Measurements from ENCODE around the gene RANBP9.

The RANBP9 gene

DNA sequence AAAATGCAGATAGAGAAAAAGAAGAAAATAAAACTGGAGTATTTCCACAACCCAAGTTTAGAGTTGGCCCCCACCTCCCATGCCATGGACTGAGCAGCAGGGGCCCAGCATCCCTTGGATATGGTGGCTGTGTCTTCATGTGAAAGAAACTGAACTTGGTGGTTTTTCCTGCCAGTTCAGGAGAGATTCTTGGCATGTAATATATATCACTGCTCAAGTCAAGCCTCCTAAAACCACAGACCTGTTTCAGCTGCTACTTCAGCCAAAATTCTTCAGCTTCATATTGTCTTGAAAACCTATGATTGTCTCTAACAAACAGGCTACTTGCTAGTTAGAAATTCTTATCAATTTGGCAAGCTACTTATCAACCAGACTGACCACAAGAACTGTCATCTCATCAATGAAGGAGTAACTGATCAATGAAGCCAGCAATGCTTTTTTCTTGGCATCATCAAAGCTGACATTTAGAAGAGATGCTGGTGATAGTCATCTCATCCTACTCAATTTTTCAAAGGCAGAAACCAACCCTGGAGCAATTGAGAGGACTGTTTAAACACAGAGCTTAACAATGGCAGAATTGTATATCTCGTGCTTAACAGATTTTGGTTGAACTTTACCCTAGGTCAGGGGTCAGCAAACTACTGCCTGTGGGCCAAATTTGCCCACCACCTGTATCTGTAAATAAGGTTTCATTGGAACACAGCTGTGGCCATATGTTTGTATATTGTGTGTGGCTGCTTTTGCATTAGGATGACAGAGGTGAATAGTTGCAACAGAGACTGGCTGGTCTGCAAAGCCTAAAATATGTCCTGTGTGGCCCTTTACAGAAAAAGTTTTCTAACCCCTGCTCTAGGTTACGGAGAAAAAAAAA is 106.9 kb downstream of the RANBP9 start:
- DNase-seq (ENCODE audit: low read depth in 2 of 2, low spot score in 1 of 2), result no peak

DNA sequence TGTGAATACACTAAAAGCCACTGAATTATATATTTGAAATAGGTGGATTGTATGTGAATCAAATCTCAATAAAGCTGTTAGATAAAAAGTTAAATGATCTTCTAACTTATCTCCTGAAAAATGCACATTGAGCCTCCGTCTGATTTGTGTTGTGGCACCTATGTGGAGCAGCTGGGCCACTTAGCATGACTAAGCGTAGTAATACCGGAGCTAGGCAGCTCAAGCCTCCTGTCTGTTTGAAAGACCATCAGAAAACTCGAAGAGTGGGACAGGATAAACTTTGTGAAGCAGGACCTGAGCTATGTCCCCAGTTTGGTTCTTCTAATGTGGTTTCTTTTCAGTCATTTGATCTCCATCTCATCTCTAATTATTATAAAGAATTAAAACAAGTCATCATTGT is 107.5 kb downstream of the RANBP9 start:
- DNase-seq (ENCODE audit: low read depth in 2 of 2, low spot score in 1 of 2), result no peak

DNA sequence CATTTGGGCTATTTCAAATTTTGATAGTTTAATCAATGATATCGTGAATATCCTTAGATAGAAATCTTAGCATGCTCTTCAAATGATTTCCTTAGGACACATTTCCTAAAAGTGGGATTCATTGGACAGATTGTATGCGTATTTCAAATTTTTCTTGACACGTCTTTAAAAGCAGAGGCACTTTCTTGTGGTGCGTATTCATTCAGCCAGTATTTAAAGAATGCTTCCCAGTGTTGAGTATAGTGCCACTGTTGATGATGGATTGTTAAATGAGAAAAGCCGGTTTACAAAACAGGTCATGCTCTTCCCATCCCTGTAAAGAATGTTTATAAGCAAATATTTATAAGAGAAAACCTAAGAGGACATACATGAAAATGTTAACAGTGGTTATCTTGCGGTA is 111.6 kb downstream of the RANBP9 start:
- DNase-seq (ENCODE audit: low read depth in 2 of 2, low spot score in 1 of 2), result no peak

DNA sequence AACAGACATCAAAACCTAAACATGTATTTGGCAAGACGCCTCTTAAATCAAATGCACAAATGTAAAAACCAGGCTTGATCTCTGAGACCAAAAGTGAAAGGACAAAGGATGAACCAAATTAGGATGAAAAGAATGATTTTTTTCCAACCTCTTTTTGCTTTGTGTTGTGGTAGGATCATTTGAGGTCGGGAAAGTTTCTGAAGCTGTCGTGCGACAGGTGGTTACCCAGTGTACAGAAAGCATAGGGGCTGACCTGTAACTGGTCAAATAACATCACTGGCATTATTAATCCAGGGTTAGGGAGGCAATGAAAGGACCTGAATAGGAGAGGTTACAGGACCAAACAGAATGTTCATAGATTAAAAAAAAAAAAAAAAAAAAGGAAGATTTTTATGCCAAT is 114.6 kb downstream of the RANBP9 start:
- no peak for DNase-seq (ENCODE audit: low read depth in 2 of 2, low spot score in 1 of 2)

DNA sequence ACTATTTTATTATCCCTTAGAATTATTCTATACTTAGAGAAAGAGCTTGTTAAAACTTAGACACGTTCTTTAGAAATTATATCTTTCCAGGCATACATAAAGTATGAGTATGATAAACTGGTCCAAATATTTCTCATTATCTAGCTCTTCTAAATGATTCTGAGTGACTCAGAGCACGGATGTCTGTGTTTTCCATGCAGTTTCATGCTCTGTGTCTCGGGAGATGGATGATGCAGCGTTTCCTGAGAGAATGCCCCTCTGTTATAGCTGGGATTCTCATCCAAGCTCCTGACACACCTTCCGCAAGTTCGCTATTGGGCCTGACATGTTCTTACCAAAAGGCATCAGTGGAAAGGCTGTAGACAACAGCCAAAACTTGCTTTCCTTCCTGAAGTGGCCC is 117.9 kb downstream of the RANBP9 start:
- no peak for DNase-seq (ENCODE audit: low read depth in 2 of 2, low spot score in 1 of 2)

DNA sequence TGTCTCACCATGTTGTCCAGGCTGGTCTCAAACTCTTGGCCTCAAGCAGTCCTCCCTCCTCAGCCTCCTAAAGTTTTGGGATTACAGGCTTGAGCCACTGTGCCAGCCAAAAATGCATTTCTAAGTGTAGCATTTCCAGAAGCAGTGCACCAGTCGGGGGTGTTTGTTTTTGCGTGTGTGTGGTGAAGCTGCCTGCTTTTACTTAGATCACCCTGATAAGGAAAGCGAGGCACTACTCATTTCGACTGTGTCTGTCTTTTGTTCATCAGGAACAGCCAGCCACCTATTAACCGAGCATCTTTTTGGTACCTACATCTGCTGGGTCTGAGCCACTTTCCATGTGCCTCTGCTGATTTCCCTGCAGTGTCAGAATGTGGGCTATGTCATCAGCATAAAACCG is 118.5 kb downstream of the RANBP9 start:
- DNase-seq (ENCODE audit: low read depth in 2 of 2, low spot score in 1 of 2), result no peak

DNA sequence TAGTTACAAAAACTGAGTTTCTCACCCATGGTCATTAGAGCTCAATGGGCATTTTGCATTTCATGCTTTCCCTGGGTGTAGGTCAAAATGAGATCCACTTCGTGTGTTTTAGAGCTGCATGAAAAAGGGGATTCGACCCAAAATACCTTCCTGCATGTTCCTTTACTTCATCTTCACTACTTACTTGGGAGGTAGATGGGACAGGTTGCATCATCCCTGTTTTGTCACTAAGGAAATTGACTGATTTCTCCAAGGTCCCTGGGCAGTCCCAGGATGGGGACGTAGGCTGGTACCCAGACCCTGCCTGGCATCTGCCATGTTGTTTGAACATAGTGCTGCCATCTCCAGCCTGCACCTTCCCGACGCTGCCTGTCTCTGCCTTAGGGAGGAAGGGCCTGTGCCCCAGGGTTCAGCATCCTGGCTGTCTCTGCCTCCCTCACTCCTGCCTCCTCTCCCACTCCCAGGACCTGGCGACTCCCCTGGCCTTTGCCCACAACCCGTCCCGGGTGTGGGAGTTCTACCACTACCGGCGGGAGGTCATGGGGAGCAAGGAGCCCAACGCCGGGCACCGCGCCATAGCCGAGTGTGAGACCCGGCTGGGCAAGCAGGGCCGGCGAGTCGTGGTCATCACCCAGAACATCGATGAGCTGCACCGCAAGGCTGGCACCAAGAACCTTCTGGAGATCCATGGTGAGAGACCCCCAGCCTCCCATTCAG is 120.3 kb downstream of the RANBP9 start:
- no peak for DNase-seq (ENCODE audit: low read depth in 2 of 2, low spot score in 1 of 2)

DNA sequence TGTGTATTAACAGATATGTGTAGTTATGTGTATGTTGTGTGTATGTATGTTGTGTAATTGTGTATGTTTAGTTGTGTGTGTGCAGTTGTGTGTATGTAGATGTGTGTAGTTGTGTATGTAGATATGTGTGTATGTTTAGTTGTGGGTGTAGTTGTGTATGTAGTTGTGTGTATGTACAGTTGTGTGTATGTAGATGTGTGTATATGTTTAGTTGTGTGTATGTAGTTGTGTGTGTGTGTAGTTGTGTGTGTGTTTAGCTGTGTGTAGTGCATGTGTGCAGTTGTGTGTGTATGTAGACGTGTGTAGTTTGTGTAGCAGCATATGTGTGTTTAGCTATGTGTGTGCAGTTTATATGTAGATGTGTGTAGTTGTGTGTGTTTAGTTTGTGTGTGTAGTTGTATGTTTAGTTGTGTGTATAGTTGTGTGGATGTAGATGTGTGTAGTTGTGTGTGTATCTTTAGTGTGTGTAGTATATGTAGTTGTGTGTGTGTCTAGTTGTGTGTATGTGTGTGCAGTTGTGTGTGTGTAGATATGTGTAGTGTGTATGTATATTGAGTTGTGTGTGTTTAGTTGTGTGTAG is 121.0 kb downstream of the RANBP9 start:
- no peak for DNase-seq (ENCODE audit: low read depth in 2 of 2, low spot score in 1 of 2)

DNA sequence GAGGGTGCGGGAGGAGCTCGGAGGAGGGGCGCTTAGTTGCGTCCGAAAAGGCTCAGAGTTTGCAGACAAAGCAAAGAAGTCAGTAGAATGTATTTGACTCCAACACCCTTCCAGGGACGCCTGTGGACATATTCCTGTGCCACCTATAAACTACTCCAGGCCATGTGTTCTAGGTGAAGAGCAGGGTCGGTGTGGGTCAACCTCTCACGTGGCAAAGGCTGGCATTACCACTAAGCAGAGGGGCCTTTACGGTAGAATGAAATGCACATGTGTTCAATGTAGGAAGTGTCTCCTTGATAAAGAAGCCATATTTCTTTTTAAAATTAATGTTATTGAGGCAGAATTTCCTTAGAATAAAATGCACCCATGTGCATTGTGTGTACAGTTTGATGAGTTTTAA is 121.8 kb downstream of the RANBP9 start:
- DNase-seq (ENCODE audit: low read depth in 2 of 2, low spot score in 1 of 2), result no peak

DNA sequence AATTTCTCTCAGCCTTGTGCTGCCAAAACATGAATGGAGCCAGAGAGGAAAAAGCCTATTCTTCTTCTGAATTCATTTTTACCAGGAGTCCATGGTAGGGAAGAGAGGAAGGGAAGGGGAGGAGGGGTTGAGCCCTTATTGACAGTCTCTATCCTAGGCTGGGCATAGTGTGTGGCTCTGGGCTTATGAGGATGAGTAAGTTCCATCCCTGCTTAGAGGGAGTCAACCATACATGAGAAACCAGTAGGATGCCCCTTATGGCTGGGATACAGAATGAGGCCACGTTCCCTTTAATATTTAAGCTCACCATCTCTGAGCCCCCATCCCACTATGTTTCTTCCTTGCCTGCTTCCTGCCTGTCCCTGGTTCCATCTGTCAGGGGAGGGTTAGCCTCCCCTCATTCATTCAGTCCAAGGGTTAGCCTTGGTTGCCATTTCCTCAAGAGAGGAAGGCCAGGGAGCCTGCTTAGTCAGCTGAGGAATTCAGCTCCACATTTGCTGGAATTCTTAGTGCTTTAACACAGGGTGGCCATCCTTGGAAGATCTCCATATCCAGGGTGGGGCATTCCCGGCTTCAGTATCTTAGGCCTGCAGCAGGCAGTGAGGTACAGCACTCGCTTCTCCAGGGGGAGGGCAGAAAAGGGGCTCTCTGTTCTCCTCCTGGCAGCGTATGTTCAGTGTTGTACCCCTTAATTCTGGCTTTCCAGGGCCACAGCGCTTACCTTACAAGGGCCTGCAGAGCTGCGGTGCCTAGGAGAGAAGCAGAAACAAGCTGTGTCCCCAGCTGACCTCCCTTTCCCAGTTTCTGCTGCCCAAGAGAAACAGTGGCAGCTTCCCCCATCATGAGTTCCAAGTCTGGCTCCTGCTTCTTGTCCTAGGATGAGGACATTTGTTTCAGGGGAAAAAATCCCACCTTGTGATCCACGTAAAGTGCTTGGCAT is 124.8 kb downstream of the RANBP9 start:
- DNase-seq (ENCODE audit: low read depth in 2 of 2, low spot score in 1 of 2), result no peak

DNA sequence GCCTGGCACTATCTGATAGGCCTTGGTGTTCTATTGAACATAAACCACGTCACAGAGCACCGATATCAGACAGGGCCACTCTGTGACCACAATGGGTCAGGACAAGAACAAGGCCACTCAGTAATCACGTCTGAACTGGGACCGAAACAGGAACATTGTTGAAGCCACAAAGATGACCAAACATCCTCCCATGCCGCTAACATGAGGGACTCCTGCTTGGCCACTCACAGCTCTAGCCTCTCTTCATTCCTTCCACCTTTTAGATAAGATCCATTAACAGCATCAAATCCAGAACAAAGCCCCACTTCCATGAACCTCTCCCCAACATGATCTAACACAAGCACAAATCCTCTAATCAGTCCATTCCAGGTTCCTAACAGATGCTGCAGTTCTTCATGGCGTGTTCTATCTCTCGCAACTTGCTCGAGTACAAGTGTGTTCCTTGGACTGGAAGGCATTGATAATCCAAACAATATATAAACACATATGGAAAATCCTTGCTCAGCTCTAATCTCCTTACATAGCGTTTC is 129.9 kb downstream of the RANBP9 start:
- no peak for DNase-seq (ENCODE audit: low read depth in 2 of 2, low spot score in 1 of 2)

DNA sequence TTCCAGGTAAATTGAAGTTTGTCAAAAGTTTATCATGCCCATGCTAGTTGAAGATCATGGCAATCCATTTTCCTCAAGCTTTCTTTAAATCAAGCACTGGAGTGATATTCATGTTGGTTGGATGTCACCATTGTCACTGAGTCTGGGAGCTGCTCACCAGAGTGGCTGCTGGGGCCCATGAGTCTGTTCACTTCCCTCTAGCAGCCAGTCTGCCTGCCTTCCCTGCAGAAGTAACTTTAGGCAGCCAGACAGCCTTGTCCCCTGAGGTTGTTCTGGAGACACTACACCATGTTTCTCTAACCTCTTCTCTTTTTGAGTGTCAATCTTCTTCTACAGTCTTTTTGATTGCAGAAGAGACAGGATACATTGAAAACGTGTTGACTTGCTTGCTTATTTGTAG is 131.7 kb downstream of the RANBP9 start:
- no peak for DNase-seq (ENCODE audit: low read depth in 2 of 2, low spot score in 1 of 2)

DNA sequence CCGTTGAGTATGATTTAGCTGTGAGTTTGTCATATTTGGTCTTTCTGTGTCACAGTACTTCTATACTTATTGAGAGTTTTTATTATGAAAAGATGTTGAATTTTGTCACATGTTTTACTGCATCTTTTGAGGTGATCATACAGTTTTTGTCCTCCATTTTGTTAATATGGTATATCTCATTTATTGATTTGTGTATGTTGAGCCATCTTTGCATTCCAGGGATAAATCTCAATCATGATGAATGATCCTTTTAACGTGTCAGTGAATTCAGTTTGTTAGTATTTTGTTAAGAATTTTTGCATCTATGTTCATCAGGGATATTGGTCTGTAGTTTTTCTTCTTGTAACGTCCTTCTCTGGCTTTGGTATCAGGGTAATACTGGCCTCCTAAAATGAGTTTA is 133.7 kb downstream of the RANBP9 start:
- DNase-seq (ENCODE audit: low read depth in 2 of 2, low spot score in 1 of 2), result no peak

DNA sequence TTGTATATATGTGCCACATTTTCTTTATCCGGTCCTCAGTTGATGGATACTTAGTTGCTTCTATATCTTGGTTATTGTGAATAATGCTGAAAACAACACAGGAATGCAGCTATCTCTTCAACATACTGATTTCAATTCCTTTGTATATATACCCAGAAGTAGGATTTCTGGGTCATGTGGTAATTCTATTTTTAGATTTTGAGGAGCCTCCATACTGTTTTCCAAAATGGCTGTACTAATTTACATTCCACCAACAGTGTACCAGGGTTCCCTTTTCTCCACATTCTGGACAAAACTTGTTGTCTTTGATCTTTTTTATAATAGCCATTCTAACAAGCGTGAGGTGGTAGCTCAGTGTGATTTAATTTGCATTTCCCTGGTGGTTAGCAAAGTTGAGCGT is 135.6 kb downstream of the RANBP9 start:
- no peak for DNase-seq (ENCODE audit: low read depth in 2 of 2, low spot score in 1 of 2)

DNA sequence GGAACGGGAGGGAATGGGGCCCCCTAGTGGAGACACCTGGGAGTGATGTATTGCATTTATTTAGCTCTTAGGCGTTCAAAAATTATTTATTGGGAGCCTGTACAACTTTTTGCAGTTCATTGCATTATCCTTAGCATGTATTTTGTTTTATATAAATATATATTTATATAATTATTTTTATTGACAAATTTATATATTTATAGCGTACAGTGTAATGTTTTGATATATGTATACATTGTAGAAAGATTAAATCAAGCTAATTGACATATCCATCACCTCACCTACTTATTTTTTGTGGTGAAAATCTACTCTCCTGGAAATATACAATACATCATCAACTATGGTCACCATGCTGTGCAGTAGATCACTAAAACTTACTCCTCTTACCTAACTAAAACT is 136.3 kb downstream of the RANBP9 start:
- DNase-seq (ENCODE audit: low read depth in 2 of 2, low spot score in 1 of 2), result peak in 1 of 2 donors; percentile 36

DNA sequence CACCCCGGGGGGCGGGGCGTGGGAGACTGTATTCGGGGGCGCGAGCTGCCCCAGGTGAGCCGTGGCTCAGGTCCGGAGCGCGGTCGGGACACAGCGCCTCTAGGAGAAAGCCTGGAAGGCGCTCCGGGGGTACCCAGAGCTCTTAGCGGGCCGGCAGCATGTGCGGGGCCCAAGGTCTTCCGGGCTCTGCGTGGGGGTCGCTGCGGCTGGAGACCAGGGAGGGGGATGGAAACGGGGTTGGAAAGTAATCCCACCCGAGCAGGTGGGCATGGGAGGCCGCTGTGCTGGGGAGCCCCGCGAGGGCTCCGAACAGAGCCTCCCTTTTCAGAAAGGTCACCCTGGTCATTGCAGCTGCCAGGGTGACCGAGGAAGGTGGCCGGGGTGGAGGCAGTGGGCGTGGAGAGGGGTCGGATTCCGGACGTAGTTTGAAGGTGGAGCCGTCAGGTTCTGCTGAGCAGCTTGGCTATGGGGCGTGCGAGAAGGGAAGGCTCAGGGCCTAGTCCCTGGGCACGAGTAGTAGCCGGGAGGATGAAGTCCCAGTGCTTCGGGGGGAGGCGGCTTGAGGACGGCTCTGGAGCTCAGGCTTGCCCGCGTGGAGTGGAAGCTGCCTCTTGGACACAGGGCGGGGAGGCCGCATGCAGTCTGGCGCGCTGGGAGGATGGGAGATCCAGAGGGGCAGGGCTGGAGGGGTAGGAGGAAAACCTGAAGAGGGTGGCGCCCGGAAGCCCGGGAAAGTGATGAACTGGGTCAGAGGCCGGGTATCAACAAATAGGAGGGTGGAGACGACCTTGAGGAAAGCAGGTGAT is 136.9 kb downstream of the RANBP9 start, which contains the start of gene SIRT5:
SIRT5 (plus strand) TSS at position 31 of the 806 bp plus-strand sequence. CDS start 9,510 bp downstream, outside the sequence.
- DNase-seq (ENCODE audit: low read depth in 2 of 2, low spot score in 1 of 2), result peak; percentile 29 to 32

DNA sequence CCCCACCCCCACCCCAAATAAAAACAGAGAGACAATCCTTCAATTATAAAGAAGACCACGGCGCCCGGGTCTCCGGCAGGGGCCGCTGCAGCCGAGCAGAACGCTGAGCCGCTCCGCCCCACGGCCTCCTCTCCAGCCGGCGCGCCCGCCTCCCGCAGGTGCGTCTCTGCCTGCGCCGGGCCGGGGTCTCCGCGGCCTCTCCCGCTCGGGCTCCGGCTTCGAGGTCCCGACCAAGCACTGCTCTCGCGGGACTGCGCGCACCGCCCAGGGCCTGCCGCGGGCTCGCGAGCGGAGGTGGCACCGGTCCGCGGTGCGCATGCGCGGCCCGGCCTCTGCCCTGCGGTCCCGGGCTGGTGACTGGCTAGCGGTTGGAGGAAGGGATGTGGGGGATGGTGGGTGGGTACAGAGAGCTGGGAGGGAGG is 137.5 kb downstream of the RANBP9 start:
- DNase-seq (ENCODE audit: low read depth in 2 of 2, low spot score in 1 of 2), result peak; percentile 83 to 87

DNA sequence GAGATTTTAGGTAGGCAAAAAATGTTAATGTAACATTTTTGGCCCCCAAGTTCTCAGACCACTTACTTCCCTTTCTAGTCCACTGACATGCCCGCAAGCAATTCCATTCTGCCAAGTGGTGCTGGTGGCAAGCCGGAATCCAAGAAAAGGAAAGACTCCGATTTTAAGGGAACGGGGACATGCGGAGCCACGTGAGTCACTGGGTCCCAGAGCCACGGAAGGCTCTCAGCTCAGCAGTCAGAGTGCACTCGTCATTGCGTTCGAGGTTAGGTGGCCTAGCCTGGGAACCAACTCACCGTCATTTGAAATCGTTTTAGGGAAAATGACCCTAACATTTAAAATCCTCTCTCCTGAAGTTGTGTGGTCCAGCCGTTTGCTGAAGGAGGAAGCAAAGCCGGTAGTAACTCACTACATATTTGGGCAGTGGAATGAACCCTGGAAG is 137.9 kb downstream of the RANBP9 start:
- DNase-seq (ENCODE audit: low read depth in 2 of 2, low spot score in 1 of 2), result no peak

DNA sequence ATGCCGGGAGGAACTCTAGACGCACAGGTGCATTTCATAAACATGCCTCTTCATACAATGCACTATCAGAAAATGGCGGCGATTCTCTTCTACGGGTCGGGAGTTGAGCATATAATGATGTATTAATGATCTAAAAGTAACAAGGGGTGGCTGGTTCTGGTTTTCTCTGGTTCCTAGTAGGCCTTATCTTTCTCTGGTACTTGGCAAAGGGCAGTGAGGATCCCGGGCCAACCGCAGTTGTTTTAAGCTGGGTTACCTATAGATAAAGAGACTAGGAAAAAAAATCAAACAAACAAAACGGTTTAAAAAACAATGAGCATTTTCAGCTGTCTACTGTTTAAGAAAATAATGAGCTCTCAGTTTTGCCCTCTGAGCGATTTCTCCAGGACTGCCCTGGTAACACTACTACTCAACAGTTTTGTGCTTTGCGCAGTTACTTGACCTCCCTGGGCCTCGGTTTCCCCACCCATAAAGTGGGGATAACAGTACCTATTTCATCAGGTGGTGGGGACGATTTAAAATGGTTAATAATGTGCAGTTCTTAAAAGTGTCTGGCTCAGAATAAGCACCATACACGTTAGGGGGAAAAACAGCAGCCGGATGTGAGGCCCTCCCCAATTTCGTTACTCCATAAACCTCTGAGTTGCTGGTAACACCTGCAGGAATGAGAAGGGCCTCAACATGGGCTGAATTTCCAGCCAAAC is 138.5 kb downstream of the RANBP9 start:
- DNase-seq (ENCODE audit: low read depth in 2 of 2, low spot score in 1 of 2), result no peak
